GM18858 (cell line): ENCODE results near the gene HEXD.

Experiments used
- ATAC-seq: cut with Tn5 transposase; IDR thresholded peaks from one replicate; pipeline ENCODE4 v1.9.1; 2021; ENCODE audit not compliant: unreplicated experiment

Gene HEXD

DNA sequence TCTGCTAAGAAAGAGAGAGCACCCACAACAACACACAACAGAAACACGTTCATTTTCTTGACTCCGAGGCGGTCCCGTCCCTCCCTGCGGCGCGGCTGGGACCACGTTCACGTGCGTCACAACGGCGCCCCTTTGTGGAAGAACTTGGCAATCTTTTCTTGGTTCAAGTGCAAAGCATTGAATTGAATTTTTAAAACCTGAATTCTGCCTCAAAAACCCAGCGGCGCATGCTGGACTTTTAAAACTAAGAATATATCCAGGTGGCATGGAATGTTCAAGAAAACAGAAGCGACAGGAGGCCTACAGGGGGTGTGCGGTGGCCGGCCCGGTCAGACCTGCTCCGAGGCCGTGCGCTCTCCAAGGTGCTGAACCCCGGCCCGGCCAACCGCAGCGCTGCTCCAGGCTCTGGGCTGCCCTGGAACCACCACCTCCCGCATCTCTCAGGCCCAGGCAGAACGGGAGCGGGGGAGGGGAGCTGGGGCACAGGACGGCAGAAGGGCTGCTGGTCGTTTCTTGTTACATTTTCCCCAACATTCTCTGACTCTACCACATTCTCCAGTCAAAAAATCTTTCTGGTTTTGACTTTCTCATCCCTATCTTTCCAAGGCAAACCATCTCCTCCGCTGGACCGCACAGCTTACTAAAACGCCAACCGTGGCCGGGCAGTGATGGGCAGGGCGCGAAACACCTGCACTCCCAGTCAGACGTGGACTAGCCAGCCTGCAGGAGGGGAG, 3.4 kb upstream of the HEXD start:
- no peak for ATAC-seq

DNA sequence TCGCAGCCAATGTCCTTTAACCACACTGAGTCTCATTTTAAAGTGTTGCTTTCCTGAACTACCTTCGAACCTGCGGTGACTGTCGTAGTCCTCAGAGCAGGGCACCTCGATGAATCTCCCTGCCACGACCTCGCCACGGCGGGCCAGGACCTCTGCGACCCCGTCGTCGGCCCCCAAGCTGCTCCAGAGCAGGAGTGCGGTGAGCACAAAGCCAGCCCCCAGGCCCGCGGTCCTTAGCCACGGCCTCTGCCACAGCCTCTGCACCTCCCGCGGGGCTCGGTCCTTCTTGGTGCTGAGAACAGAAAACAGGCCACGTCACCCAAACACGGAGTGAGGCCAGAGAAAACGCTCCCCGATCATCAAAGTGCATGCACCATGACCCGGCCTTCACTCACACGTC, 2.8 kb upstream of the HEXD start:
- no peak for ATAC-seq

DNA sequence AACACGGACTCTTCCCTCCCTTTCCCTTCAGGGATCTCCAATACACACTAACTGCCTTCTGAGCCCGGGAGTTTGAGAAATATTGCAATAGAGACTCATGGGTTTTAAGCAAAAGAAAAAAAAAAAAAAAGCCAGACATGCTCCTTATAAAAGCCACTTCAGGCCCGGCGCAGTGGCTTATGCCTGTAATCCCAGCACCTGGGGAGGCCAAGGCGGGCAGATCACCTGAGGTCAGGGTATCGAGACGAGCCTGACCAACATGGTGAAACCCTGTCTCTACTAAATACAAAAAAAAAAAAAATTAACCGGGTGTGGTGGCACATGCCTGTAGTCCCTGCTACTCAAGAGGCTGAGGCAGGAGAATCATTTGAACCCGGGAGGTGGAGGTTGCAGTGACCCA, 2.4 kb upstream of the HEXD start:
- ATAC-seq, result no peak

DNA sequence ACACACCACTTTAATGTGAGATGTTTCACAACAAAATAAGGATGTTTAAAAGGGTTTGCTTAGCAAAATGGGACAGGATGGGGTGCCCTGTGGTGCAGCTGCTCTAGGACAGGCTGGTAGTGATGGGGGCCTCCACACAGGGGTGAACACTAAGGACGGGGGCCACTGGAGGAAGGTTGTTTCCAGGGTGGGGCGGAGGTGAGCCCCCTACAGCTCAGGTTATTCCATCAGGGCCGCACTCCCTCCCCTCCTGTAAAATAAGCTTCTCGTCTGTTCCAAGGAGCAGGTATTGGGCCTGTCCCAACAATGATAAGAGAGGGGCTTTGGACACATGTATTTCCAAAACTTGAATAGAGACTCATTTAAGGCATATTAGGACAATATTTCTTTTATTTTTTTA, 1.9 kb upstream of the HEXD start:
- ATAC-seq, result no peak

DNA sequence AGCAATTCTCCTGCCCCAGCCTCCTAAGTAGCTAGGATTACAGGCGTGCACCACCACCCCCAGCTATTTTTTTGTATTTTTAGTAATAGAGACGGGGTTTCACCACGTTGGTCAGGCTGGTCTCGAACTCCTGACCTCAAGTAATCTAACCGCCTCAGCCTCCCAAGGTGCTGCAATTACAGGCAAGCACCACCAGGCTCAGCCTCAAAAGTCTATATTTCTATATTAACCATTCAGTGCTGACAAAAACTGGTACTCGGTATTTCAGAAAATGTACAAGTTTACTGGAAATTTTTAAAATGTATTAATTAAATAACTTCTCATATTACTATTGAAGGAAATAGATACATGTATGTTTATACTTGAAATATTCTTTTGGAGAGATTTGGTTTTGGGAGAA, 1.4 kb upstream of the HEXD start:
- no peak for ATAC-seq

DNA sequence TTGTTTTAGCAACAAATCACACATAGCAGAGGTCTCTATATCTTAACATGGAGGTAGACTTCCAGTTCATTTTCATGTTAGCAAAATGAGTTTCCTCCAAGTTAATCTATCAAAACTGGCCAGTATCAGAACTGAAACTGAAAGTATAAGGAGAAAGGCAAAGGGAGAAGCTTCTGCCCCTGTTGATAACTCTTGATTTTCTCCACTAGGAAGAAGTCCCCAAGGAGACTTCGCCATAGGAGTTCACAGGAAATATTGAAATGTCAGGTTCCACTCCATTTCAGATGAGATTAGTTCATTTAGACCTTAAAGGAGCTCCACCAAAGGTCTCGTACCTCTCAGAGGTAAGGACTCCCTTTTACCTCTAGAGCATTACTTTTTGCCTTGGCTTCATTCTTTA, 1.4 kb downstream of the HEXD start:
- ATAC-seq, result no peak

DNA sequence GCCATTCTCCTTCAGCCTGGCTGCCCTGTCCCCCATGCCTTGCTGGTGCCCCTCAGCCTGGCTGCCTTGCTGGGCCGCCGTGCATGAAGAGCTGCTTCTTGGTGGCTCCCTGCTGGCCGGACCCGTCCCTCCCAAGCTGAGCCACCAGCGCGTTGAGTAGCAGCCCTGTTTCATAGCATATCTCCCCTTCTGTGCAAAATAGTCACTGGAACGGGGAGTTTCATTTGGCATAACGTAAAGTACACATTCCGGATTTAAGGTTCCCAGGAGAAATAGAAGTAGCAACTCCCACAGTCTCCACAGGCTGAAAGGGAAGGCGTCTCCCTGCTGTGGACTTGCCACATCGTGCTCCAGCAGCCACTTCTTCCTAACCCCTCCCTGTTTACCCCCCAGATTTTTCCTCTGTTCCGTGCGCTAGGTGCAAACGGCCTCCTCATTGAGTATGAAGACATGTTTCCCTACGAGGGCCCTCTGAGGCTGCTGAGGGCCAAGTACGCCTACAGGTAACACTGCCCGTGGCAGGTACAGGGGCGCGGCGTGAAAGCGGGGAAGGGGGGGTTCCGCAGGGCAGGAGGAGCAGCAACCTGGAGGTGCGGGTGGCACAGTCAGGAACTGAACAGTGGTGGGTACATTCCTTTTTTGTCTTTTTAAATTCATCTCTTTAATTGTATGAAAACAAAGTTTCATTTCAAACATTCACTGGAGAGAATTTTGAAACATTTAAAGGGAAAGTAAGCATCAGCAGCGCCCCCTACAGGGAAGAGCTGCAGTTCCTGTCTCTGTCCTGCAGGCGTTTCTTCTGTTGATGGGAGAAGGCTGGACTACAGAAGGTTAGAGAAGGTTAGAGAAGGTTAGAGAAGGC, 6.1 kb downstream of the HEXD start:
- ATAC-seq, result no peak

DNA sequence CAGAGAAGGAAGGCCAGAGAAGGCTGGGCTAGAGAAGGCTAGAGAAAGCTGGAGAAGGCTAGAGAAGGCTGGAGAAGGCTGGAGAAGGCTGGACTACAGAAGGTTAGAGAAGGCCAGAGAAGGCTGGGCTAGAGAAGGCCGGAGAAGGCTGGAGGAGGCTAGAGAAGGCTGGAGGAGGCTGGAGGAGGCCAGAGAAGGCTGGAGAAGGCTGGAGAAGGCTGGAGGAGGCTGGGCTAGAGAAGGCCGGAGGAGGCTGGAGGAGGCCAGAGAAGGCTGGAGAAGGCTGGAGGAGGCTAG, 6.7 kb downstream of the HEXD start:
- no peak for ATAC-seq

DNA sequence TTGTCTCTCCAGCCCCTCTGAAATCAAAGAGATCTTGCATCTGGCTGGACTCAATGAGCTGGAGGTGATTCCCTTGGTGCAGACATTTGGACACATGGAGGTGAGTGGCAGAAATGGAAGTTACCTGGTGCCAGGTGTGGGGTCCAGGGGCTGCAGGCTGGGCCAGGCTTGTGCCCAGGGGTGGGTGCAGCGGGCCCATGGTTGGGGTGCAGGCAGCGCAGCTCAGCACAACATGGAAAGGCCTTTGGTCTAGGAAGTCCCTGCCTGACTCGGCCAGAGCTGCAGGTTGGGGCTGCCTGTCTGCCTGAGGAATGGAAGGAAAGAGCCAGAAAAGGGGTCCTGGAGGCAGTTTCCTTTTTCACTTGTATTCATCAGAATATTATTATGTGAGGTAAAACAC, 10.4 kb downstream of the HEXD start:
- no peak for ATAC-seq

DNA sequence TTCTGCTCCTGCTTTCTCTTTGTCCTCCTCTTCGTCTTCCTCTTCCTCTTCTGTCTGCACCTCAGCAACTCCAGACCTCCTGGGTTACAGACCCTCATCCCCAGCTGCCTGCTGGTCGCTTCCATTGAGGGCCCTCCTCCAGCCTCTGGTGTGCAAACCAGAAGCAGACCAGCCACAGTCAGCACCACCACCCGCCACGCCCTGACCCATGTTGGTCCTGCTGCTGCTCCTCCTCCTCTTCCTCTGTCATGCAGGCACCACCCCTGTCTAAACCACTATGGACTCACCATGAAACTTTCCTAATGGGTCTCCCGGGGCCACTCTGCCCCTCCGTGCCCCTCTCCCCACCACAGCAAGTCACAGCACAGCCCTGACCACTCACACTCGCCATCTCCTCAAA, 11.7 kb downstream of the HEXD start:
- no peak for ATAC-seq

DNA sequence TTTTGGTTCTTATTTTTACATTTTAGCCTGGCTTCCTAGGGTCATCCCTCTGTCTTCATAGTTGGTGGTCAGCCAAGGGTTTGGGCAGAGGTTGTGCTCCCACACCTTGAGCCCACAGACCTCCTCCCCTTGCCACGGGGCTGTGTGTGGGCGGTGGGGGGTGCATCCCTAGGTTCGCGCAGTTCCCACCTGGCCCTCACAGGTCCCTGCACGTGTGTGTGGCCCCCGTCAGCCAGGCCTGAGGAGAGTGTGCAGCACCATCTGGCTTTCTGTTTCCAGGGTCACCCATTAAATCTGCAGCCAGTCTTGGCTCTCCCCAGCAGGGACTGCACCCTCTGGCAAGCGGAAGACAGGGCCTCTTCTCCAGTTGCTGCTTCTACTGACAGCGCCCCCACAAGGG, 13.9 kb downstream of the HEXD start:
- no peak for ATAC-seq

DNA sequence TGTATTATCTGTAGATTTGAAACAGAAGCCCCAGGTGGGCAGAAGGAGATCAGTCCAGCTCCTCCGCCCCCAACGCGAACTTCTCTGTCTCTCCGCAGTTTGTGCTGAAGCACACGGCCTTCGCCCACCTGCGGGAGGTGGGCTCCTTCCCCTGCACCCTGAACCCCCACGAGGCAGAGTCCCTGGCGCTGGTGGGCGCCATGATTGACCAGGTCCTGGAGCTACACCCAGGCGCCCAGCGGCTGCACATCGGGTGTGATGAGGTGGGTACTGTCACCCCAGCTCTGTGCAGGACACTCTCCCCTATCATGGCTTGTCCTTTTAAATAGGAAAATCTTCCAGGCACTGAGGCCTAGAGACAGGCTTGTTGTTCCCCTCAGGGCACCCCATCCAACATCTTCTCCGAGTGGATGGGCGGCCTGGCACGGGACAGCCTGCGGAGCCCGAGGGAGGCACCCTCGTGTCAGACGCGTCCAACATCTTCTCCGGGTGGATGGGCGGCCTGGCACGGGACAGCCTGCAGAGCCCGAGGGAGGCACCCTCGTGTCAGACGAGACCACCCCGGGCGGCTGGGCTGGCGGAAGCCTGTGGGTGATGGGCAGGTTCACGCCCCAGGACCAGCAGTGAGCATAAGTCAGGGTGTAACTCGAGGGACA, 15.5 kb downstream of the HEXD start:
- no peak for ATAC-seq

DNA sequence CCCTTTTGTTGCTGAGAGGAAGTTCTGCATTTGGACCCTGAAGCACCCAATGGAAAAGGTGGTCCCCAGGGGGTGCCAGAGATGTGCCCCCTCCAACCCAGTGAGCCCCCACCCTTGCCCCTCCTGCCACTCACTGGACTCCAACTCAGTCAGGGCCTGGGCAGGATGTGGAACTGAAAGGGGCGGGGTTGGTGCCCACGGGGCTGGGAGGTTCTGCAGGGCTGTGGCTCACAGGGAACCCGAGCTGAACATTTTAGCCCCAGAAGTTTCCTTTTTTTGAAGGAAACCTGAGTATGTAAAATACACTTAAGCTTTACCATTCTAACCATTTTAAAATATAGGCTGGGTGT, 16.0 kb downstream of the HEXD start:
- ATAC-seq, result no peak

DNA sequence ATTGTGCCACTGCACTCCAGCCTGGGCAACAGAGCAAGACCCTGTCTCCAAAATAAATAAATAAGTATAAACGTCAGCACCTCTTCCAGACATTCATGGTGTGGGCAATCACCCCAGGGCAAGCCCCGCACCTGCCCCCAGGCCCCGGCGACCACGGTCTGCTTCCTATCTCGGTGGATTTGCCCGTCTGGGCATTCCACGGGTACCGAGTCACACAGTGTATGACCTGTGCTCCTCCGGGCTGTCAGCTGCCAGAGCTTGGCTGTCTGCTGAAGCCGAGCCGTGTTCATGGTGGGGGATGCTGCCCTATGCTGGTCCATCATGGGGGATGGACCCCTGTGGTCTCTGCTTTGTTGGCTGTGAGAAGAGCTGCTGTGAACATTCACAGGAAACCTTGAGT, 17.0 kb downstream of the HEXD start:
- ATAC-seq, result no peak

DNA sequence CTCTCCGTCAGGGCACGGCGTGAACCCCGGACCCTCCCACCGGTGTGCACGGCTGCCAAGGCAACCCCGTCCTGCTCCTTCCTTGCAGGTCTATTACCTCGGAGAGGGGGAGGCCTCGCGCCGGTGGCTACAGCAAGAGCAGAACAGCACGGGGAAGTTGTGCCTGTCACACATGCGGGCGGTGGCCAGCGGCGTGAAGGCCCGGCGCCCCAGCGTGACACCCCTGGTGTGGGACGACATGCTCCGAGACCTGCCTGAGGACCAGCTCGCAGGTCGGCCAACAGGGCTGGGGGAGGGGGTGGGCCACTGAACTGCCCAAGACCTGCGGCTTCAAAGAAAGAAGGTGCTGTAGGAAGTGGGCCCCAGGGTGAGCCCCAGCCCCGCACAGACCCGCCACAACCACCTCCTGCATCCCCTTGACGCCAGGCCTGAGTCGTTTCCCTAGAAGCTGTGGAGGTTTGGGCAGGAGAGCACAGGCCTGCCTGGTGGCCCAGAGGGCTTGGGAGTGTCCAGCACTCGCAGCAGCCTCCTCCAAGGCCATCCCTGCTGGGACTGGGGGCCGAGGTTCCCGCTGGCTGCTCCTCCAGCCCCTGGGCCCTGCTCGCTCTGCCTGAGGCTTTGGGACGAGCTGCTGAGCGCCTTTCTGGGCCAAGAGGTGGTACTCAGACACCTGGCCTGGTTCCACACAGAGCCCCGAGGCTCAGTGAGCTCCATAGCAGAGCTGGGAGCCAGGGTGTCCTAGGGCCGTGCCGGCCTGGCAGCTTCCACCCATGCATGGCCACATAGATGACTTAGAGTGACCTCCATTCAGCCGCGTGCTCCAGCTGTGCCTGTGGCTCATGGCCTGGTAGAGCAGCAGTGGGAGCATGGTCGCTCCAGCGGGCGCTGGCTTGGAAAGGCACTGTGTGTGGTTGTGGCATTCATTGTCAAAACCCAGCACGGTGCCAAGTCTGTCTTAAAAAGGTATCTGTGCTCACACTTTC, 17.7 kb downstream of the HEXD start:
- ATAC-seq, result no peak

DNA sequence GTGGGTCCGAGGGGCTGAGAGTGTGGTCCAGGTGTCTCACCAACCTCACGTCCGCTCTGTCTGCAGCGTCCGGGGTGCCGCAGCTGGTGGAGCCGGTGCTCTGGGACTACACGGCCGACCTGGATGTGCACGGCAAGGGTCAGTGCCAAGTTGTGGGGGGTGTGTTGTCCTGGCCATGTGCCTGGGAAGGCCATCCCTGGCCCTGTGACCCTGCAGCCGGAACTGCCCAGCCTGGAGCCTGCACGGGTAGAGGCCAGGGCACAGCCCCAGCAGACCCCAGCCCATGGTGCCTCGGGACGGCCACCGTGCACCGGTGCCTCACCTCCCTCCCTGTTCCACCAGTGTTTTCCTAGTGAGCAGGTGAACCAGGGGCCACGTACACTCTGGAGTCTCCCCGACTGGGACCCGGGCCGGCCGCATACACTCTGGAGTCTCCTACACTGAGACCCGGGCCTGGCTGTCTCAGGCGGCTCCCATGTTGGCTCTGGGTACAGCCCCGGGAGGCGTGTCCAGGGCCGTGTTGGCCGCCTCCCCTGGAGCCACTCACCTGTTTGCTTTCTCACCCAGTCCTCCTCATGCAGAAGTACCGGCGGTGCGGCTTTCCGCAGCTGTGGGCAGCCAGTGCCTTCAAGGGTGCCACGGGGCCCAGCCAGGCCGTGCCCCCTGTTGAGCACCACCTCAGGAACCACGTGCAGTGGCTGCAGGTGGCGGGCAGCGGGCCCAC, 18.6 kb downstream of the HEXD start:
- no peak for ATAC-seq

DNA sequence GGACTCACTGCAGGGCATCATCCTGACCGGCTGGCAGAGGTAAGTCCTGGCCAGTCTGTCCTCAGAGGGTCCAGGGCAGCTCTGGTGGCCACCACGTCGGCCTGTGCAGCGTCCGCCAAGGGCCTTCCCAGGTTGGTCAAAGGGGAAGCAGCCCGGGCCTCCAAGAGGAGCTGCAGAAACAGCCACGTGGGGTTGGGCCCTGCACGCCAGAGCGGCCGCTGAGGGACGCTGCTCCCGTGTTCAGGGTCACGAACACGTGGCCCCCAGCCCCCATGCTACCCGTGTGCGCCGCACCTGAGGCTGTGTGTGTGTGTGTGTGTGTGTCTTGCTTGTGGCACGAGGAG, 19.1 kb downstream of the HEXD start:
- no peak for ATAC-seq

DNA sequence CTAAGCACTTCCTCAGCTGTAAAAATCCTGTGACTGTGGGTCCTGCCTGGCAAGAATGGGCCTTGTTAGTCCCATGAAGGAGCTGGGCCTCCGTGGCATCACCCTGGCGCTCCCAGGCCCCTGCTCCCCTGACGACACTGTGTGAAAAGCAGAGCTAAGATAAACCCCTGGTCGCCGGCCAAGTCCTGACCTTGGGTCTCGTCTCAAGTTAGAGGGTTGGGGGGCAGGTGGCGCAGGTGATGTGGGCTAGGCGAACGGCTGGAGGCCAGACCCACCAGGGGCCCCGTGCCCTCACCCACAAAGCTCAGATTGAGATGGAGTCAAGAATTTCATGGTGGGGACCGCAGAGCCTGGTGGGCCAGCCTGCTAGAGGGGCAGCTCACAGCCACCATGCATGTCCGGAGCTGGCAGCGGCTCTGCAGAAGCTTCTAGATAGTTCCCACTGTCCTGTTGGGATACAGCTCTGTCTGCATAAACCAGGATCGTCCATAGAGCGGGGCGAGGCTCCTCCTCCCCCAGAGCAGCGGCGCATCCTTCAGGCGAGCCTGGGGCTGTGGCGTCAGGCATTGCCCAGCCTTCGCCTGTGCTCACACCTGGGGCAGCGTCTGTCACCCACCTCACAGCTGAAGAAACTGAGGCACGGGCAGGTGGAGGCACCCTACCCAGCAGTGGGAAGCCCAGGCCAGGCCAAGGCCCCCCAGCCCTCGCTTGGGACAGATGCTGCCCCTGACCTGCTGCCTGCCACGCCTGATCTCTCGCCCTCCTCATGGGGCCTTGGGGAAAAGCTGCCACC, 20.4 kb downstream of the HEXD start:
- no peak for ATAC-seq

DNA sequence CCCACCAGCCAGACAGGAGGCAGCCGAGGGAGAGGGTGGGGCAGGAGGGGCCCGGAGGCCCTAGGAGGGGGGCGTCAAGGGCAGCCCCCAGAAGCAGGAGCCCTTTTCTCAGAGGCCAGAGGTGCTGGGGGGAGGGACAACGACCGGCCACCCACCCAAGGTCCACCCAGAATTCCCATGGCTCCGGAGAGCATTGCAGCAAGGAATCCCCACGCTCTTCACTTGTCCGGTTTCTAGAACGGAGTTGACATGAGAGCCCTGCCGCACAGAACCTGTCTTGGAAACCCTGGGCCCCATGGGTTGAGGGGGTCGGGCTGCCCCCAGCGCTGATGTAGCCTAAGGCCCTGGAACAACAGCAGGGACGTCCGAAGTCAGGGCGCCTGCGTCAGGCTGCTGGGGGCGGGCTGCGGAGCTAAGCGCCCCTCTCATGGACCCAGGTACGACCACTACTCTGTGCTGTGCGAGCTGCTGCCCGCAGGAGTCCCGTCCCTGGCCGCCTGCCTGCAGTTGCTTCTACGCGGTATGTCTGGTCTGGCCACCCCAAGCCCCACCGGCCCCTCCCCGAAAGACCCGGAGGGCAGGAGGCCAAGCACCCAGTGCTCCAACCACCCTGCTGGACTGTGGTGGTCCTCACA, 21.2 kb downstream of the HEXD start:
- ATAC-seq, result no peak
